ENCODE data around the gene KRTAP19-6.

Gene KRTAP19-6, protein sequence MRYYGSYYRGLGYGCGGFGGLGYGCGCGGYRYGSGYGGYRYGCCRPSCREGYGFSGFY

DNA sequence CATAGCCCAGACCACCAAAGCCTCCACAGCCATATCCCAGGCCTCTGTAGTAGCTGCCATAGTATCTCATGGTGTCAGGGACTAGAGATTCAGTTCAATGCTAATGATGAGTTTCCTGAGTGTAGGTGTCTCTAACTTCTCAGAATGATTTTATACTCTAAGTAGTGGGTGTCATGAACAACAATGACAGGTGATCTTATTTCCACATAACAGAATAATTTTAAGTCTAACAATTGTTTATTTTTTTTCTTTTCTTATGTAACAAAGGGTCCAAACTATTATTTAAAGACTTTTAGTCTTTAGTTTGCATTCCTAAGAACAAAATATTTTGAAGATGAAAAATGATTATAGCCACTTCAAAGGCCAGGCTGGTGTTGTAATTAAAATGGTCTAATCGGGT, at the start of gene KRTAP19-6:
Gene KRTAP19-6 (minus strand): TSS at position 101 of the 400 bp plus-strand sequence. CDS start 31 bp downstream, at position 70.
- Histone ChIP-seq H3K4me3 (ENCODE audit: low read depth, low read length) (no peak within 1 kb of the TSS), H3K4me2 (ENCODE audit: low read length) (no peak within 1 kb of the TSS), H3K27ac (no peak within 1 kb of the TSS), H3K79me2 (no peaks in the 10 kb centered on the region), H2AFZ (no peak within 1 kb of the TSS), H3K9me3 (ENCODE audit: control insufficient read depth, low read length) (no peaks in the 10 kb centered on the region), H3K4me1 (no peaks in the 10 kb centered on the region), H3K9ac (no peak within 1 kb of the TSS), H3K27me3 (ENCODE audit: control insufficient read depth, insufficient read depth, low read length) (no peaks in the 10 kb centered on the region), H3K36me3 (ENCODE audit: control insufficient read depth, insufficient read depth, low read length) (no peaks in the 10 kb centered on the region)
- TF ChIP-seq, protein P1, sequence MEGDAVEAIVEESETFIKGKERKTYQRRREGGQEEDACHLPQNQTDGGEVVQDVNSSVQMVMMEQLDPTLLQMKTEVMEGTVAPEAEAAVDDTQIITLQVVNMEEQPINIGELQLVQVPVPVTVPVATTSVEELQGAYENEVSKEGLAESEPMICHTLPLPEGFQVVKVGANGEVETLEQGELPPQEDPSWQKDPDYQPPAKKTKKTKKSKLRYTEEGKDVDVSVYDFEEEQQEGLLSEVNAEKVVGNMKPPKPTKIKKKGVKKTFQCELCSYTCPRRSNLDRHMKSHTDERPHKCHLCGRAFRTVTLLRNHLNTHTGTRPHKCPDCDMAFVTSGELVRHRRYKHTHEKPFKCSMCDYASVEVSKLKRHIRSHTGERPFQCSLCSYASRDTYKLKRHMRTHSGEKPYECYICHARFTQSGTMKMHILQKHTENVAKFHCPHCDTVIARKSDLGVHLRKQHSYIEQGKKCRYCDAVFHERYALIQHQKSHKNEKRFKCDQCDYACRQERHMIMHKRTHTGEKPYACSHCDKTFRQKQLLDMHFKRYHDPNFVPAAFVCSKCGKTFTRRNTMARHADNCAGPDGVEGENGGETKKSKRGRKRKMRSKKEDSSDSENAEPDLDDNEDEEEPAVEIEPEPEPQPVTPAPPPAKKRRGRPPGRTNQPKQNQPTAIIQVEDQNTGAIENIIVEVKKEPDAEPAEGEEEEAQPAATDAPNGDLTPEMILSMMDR (IDR thresholded peaks at IDR 0.05): no peak

DNA sequence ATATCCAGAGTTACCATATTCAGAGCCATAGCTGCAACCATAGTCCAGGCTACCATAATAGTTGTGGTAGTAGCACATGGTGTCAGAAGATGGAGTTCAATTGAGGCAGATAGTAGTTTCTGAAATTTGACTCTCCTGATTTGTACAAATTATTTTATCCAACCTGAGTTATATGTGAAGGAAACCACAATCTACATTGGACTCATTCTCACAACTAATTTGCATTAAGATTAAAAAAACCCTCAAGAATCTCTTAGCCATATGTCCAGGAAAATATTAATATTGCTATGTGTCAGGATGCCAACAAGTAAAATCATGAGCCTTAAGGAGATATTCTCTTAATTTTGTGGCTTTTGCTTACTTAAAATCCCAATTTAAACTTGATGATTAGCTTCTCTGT, 48.6 kb upstream of the KRTAP19-6 start, which contains the start of gene KRTAP22-2:
Gene KRTAP22-2 (minus strand): TSS at position 101 of the 400 bp plus-strand sequence.
- Histone ChIP-seq H3K27me3 (ENCODE audit: control insufficient read depth, insufficient read depth, low read length) (no peaks in the 10 kb centered on the region), H3K4me3 (ENCODE audit: low read depth, low read length) (no peak within 1 kb of the TSS), H3K4me2 (ENCODE audit: low read length) (no peak within 1 kb of the TSS), H3K27ac (no peak within 1 kb of the TSS), H2AFZ (no peak within 1 kb of the TSS), H3K79me2 (no peaks in the 10 kb centered on the region), H3K9ac (no peak within 1 kb of the TSS), H3K4me1 (no peaks in the 10 kb centered on the region), H3K9me3 (ENCODE audit: control insufficient read depth, low read length) (no peaks in the 10 kb centered on the region), H3K36me3 (ENCODE audit: control insufficient read depth, insufficient read depth, low read length) (no peaks in the 10 kb centered on the region)
- TF ChIP-seq, protein P1 (IDR thresholded peaks at IDR 0.05): no peak

DNA sequence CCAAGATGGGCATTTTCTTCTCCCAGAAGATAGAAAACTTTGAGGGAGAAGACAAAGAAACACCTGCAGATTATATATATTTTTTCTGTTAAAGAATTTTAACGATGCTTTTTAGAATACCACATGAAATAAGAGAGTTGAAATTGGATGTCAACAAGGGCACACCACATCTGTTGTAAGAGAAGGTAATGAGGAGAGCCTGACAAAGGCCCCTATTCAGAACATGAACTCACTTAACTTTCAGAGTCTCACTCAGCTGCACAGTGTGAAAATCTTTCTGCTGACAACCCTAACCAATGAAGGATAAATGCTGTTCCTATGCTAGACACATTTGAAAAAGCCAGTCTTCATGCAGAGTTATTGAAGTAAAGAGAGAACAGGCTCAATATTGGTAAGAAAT, 41.2 kb upstream of the KRTAP19-6 start:
- H3K4me3 ChIP-seq (ENCODE audit: low read depth, low read length): no peak overlapping the region
- H3K9ac ChIP-seq: no peak overlapping the region
- no peaks in the 10 kb centered on the region for H3K79me2 ChIP-seq
- TF ChIP-seq, protein P1 (IDR thresholded peaks at IDR 0.05): no peak
- no peak overlapping the region for H3K27ac ChIP-seq
- H3K4me2 ChIP-seq (ENCODE audit: low read length): no peak overlapping the region
- peaks cover 4% of the 10 kb centered on the region for H3K9me3 ChIP-seq (ENCODE audit: control insufficient read depth, low read length)
- no peaks in the 10 kb centered on the region for H3K4me1 ChIP-seq
- no peaks in the 10 kb centered on the region for H3K36me3 ChIP-seq (ENCODE audit: control insufficient read depth, insufficient read depth, low read length)
- H2AFZ ChIP-seq: no peak overlapping the region
- no peaks in the 10 kb centered on the region for H3K27me3 ChIP-seq (ENCODE audit: control insufficient read depth, insufficient read depth, low read length)

DNA sequence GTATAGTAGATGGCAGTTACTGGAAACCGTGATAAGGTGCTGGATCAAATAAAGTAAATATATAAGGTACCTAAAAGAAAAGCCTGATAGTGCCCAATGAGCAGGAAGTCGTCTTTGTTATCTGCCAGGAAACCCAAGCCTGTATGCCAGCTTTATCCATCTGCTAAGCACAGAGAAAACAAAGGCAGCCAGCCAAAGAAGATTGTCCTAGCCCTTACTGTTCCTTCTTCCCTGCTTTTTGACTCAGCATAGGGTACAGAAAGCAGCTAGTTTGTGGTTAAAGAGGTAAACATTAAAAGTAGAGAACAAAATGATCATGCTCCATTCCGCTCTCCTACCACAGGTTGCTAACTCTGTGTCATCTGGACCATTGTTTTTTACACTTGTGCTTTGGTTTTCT, 38.5 kb upstream of the KRTAP19-6 start:
- H3K4me3 ChIP-seq (ENCODE audit: low read depth, low read length): no peak overlapping the region
- TF ChIP-seq, protein P1 (IDR thresholded peaks at IDR 0.05): no peak
- H3K4me2 ChIP-seq (ENCODE audit: low read length): no peak overlapping the region
- H3K4me1 ChIP-seq: no peaks in the 10 kb centered on the region
- H3K27ac ChIP-seq: no peak overlapping the region
- H3K79me2 ChIP-seq: no peaks in the 10 kb centered on the region
- no peak overlapping the region for H3K9ac ChIP-seq
- no peak overlapping the region for H2AFZ ChIP-seq
- H3K36me3 ChIP-seq (ENCODE audit: control insufficient read depth, insufficient read depth, low read length): no peaks in the 10 kb centered on the region
- no peaks in the 10 kb centered on the region for H3K27me3 ChIP-seq (ENCODE audit: control insufficient read depth, insufficient read depth, low read length)
- peaks cover 4% of the 10 kb centered on the region for H3K9me3 ChIP-seq (ENCODE audit: control insufficient read depth, low read length)

DNA sequence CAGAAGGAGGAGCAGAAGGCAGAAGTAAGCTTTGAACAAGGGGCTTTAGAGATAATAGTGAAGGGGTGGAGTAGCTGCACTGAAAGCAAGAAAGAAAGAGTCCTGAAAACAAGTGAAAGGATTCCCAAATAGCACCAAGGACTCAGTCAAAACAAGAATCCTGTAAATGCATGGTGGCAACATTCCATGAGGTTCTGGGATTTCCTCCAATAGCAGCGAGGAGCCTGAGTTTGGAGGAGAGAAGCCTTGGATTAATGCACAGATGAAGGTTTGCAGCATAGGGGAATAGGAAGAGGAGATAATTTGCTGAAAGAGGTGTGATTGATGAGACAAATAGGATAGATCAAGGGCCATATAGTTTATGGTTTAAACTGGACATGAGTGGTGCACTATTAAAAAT, 37.7 kb upstream of the KRTAP19-6 start:
- Histone ChIP-seq H3K4me1 (no peaks in the 10 kb centered on the region), H3K27ac (no peak overlapping the region), H2AFZ (no peak overlapping the region), H3K4me2 (ENCODE audit: low read length) (no peak overlapping the region), H3K79me2 (no peaks in the 10 kb centered on the region), H3K36me3 (ENCODE audit: control insufficient read depth, insufficient read depth, low read length) (no peaks in the 10 kb centered on the region), H3K9ac (no peak overlapping the region), H3K27me3 (ENCODE audit: control insufficient read depth, insufficient read depth, low read length) (no peaks in the 10 kb centered on the region), H3K4me3 (ENCODE audit: low read depth, low read length) (no peak overlapping the region), H3K9me3 (ENCODE audit: control insufficient read depth, low read length) (peaks cover 4% of the 10 kb centered on the region)
- TF ChIP-seq, protein P1 (IDR thresholded peaks at IDR 0.05): no peak

Measured in parathyroid adenoma (tissue), 2 donors.